GM12878 (cell line): Measurements from ENCODE around the gene CYP26B1. TPM values are rescaled to one million over a fixed set of nuclear protein-coding genes. Genes with fewer than 3 reads are reported as not detected.

Experiments
- ATAC-seq: fragments of 200-7000 bp; cut with Tn5 transposase; 3 replicates; pipeline ENCODE4 v1.9.1; 2020; ENCODE audit warnings: mild to moderate bottlenecking, moderate library complexity
- BruUV-seq: library from RNA; stranded (reverse); fragments of 400-500 nt; replicated peaks from 2 replicates; lab custom pipeline; 2021; lab: Mats Ljungman, UMichigan
- CTCF ChIA-PET: fragments of 300-600 bp; sonication (Branson Sonifier 250); formaldehyde crosslinking; extraction: SDS; loops from one replicate; lab custom pipeline; 2021; ENCODE audit warnings: inconsistent platforms; lab: Yijun Ruan, JAX
- POLR2A ChIA-PET: fragments of 350-600 bp; formaldehyde crosslinking; extraction: SDS; loops from one replicate; lab custom pipeline; 2021; ENCODE audit warnings: inconsistent platforms; lab: Charles Lee
- RAD21 ChIA-PET: fragments of 300-600 bp; sonication (Branson Sonifier 250); formaldehyde crosslinking; loops from one replicate; lab custom pipeline; 2023; ENCODE audit warnings: antibody characterized with exemption; ENCODE audit not compliant: unreplicated experiment; lab: Charles Lee
- SMC1A ChIA-PET: fragments of 300-600 bp; sonication (Branson Sonifier 250); formaldehyde crosslinking; loops from one replicate; lab custom pipeline; 2023; ENCODE audit not compliant: unreplicated experiment, uncharacterized antibody; lab: Charles Lee
- DNase-seq: peaks from one replicate; pipeline ENCODE4 v3.0.0-alpha.2; 2011; ENCODE audit warnings: low read depth, low spot score
- FAIRE-seq: peaks from 3 replicates; lab custom pipeline; 2011; peaks lifted over from hg19 to GRCh38; lab: Jason Lieb, UNC
- H2AFZ ChIP-seq: 2 replicates; pipeline ENCODE4 v1.6.0; 2011; ENCODE audit warnings: low read depth, low read length, control low read depth; ENCODE audit not compliant: control insufficient read depth
- H3K27ac ChIP-seq: 2 replicates; pipeline ENCODE4 v1.5.1; 2011; ENCODE audit warnings: control low read depth; ENCODE audit not compliant: control insufficient read depth, insufficient read depth
- H3K27me3 ChIP-seq, 2 experiments: replicated peaks in 1 of 2; 2 replicates each; pipeline versions ENCODE4 v1.6.0 to v1.6.1; 2011; ENCODE audit warnings: low read length in 1 of 2; ENCODE audit not compliant: control insufficient read depth in 2 of 2, insufficient read depth in 2 of 2
- H3K36me3 ChIP-seq, 2 experiments: 2 replicates each; pipeline ENCODE4 v1.5.1; 2011; ENCODE audit warnings: low read length in 1 of 2; ENCODE audit not compliant: control insufficient read depth in 2 of 2, insufficient read depth in 2 of 2
- H3K4me1 ChIP-seq: 2 replicates; pipeline ENCODE4 v1.6.1; 2011; ENCODE audit warnings: mild to moderate bottlenecking, low read length, moderate library complexity, mixed read lengths; ENCODE audit not compliant: control insufficient read depth, insufficient read depth
- H3K4me2 ChIP-seq: 2 replicates; pipeline ENCODE4 v1.6.0; 2011; ENCODE audit warnings: control low read depth; ENCODE audit not compliant: control insufficient read depth, insufficient read depth
- H3K4me3 ChIP-seq: fragments of 200-600 bp; sonication (generic); 2 replicates; pipeline ENCODE4 v1.5.1; 2016
- H3K79me2 ChIP-seq: 2 replicates; pipeline ENCODE4 v1.6.0; 2011; ENCODE audit warnings: low read length; ENCODE audit not compliant: control insufficient read depth, insufficient read depth
- H3K9ac ChIP-seq: 2 replicates; pipeline ENCODE4 v1.8.0; 2011; ENCODE audit warnings: low read length, control low read depth, mixed read lengths; ENCODE audit not compliant: control insufficient read depth, insufficient read depth
- H3K9me3 ChIP-seq: replicated peaks from 3 replicates; pipeline ENCODE4 v1.5.1; 2011; ENCODE audit warnings: mild to moderate bottlenecking, low read length; ENCODE audit not compliant: control insufficient read depth, insufficient read depth
- H4K20me1 ChIP-seq: 2 replicates; pipeline ENCODE4 v1.6.0; 2011; ENCODE audit not compliant: control insufficient read depth, insufficient read depth
- CEBPZ ChIP-seq: fragments of 150-350 bp; IDR thresholded peaks from 2 replicates; pipeline ENCODE4 v1.6.1; 2016; ENCODE audit warnings: low read depth, low read length
- CHD2 ChIP-seq: IDR thresholded peaks from 2 replicates; pipeline ENCODE4 v1.6.1; 2011; ENCODE audit warnings: low read depth, low read length, improper control_type of control experiment, borderline replicate concordance
- CHD4 ChIP-seq: fragments of 200-600 bp; sonication (generic); IDR thresholded peaks from 2 replicates; pipeline ENCODE4 v1.6.1; 2016; ENCODE audit warnings: mild to moderate bottlenecking
- ETV6 ChIP-seq, 2 experiments: fragments of 450-650 bp in 1 of 2; IDR thresholded peaks in 1 of 2; conservative IDR thresholded peaks in 1 of 2; 2 replicates each; pipeline ENCODE4 v1.6.1; 2014; ENCODE audit warnings: antibody characterized with exemption in 1 of 2, borderline replicate concordance in 1 of 2, low read depth in 1 of 2, mild to moderate bottlenecking in 1 of 2, moderate library complexity in 1 of 2
- FOXM1 ChIP-seq: IDR thresholded peaks from 2 replicates; pipeline ENCODE4 v1.6.1; 2012; ENCODE audit warnings: low read depth, mild to moderate bottlenecking, inconsistent platforms, low read length, moderate library complexity
- GATAD2B ChIP-seq: fragments of 450-650 bp; conservative IDR thresholded peaks from 2 replicates; pipeline ENCODE4 v1.6.1; 2017; ENCODE audit warnings: low read depth, mild to moderate bottlenecking, moderate library complexity
- JUNB ChIP-seq: IDR thresholded peaks from 2 replicates; pipeline ENCODE4 v1.6.1; 2016; ENCODE audit warnings: antibody characterized with exemption, mild to moderate bottlenecking
- KLF5 ChIP-seq: fragments of 450-650 bp; IDR thresholded peaks from 2 replicates; pipeline ENCODE4 v1.6.1; 2014; ENCODE audit warnings: mild to moderate bottlenecking; ENCODE audit not compliant: partially characterized antibody
- MTA2 ChIP-seq: fragments of 450-650 bp; IDR thresholded peaks from 2 replicates; pipeline ENCODE4 v1.6.1; 2016; ENCODE audit warnings: low read depth, mild to moderate bottlenecking, moderate library complexity
- MXI1 ChIP-seq: fragments of 150-350 bp; IDR thresholded peaks from 2 replicates; pipeline ENCODE4 v1.6.1; 2011; ENCODE audit warnings: low read depth, mild to moderate bottlenecking, inconsistent platforms, low read length, improper control_type of control experiment
- NFXL1 ChIP-seq: fragments of 450-650 bp; IDR thresholded peaks from 2 replicates; pipeline ENCODE4 v1.6.1; 2017; ENCODE audit warnings: antibody characterized with exemption, mild to moderate bottlenecking, borderline replicate concordance
- NFYA ChIP-seq: IDR thresholded peaks from 2 replicates; pipeline ENCODE4 v1.6.1; 2011; ENCODE audit warnings: low read depth, mild to moderate bottlenecking, low read length, improper control_type of control experiment, borderline replicate concordance
- POLR2A ChIP-seq: IDR thresholded peaks from 2 replicates; pipeline ENCODE4 v1.6.1; 2011; ENCODE audit warnings: low read depth, mild to moderate bottlenecking, low read length
- RAD51 ChIP-seq: fragments of 450-650 bp; IDR thresholded peaks from 2 replicates; pipeline ENCODE4 v1.6.1; 2016; ENCODE audit warnings: moderate library complexity, mild to moderate bottlenecking, inconsistent platforms
- RELB ChIP-seq: fragments of 450-650 bp; IDR thresholded peaks from 2 replicates; pipeline ENCODE4 v1.6.1; 2017; ENCODE audit warnings: low read depth, mild to moderate bottlenecking, moderate library complexity
- RFX5 ChIP-seq: IDR thresholded peaks from 2 replicates; pipeline ENCODE4 v1.6.1; 2011; ENCODE audit warnings: low read depth, low read length, improper control_type of control experiment
- SMC3 ChIP-seq: IDR thresholded peaks from 2 replicates; pipeline ENCODE4 v1.6.1; 2011; ENCODE audit warnings: low read length, improper control_type of control experiment, borderline replicate concordance
- SUZ12 ChIP-seq: fragments of 200-600 bp; sonication (generic); IDR thresholded peaks from one replicate; pipeline ENCODE4 v1.6.1; 2018; ENCODE audit warnings: antibody characterized with exemption, mild to moderate bottlenecking; ENCODE audit not compliant: unreplicated experiment
- ZNF24 ChIP-seq: fragments of 450-650 bp; IDR thresholded peaks from 2 replicates; pipeline ENCODE4 v1.6.1; 2017; ENCODE audit warnings: antibody characterized with exemption, mild to moderate bottlenecking
- ZNF384 ChIP-seq: IDR thresholded peaks from 2 replicates; pipeline ENCODE4 v1.6.1; 2012; ENCODE audit warnings: low read depth, mild to moderate bottlenecking, low read length, improper control_type of control experiment, borderline replicate concordance
- WGBS: methylation state at CpG from one replicate; pipeline ENCODE4 v1.1.6; 2016; ENCODE audit warnings: low lambda C conversion rate; ENCODE audit not compliant: insufficient replicate concordance, insufficient coverage; ENCODE audit errors: missing lambda C conversion rate; 5-methylcytosine and 5-hydroxymethylcytosine counted together
- in situ Hi-C: fragments of 300-500 bp; cut with MboI; formaldehyde crosslinking; loops from 9 replicates; pipeline ENCODE4 v1.14.3; 2018; ENCODE audit warnings: mixed read lengths
- intact Hi-C: fragments of 100-400 bp; cut with micrococcal nuclease; formaldehyde crosslinking; loops from one replicate; pipeline ENCODE4 v1.14.2; 2022; ENCODE audit not compliant: unreplicated experiment
- polyA plus RNA-seq, 11 experiments: library from polyadenylated mRNA; depleted of rRNA in 4 of 11; unstranded in 6 of 11; stranded (reverse) in 5 of 11; fragments of >200 nt; fragmentation: Nextera tagmentation in 4 of 11; fragmentation: Illumina TruSeq in 1 of 11; extraction: Ambion mirVana in 4 of 11; extraction: Trizol in 1 of 11; gene quantifications; 1 replicate in 1 of 11; 2 replicates in 10 of 11; pipeline versions ENCODE4 v1.2.1 to v1.2.3, GENCODE V29; 2011 to 2016; ENCODE audit warnings: inconsistent platforms in 2 of 11, missing spikeins in 2 of 11, low read depth in 1 of 11
- total RNA-seq, 4 experiments: library from RNA; depleted of rRNA in 3 of 4; stranded (reverse); fragments of >200 nt in 3 of 4; fragmentation: Illumina TruSeq in 1 of 4; extraction: Trizol in 1 of 4; gene quantifications; 2 replicates each; pipeline versions ENCODE4 v1.2.1 to v1.2.3, GENCODE V29; 2013 to 2021

CYP26B1 gene
- total and polyA plus RNA-seq, 10 of the 15 experiments (the other 5 are each of a cell fraction or from before 2014, with no cell fraction given) = not detected

- TF ChIP-seq JUNB (no peak), SUZ12 (no peak), RFX5 (no peak), GATAD2B (no peak), NFXL1 (no peak), MXI1 (no peak), ZNF24 (no peak), ETV6 (conservative IDR thresholded peaks at IDR 0.05 in 1 of 2, IDR thresholded peaks at IDR 0.05 in 1 of 2; ENCODE audit: borderline replicate concordance in 1 of 2, low read depth in 1 of 2) (no peak), RAD51 (no peak), MTA2 (no peak), ZNF384 (no peak), KLF5 (no peak), SMC3 (no peak), CHD2 (no peak), NFYA (no peak), FOXM1 (no peak), RELB (no peak), CEBPZ (no peak), CHD4 (no peak), POLR2A (no peak)
- intact Hi-C loops (loop anchor here (1.0 to 5.0 kb wide), 5 partner anchors 225 to 617 kb away; no protein-coding TSS in a partner anchor), in situ Hi-C loops (loop anchor here (5.0 to 25.0 kb wide), 2 partner anchors 602 to 862 kb away; no protein-coding TSS in a partner anchor)
- no peak for DNase-seq
- SMC1A ChIA-PET = interaction anchor here (0.9 to 2.3 kb wide), 2 partner anchors 226 to 430 kb away, joined by 4 to 13 read pairs; no protein-coding TSS in a partner anchor
- 47% methylated on average over 45 of the region's 45 CpGs for WGBS
- Histone ChIP-seq H3K36me3 (no peaks in the 10 kb centered on the region), H3K27ac (no peak overlapping the region), H3K9ac (no peak overlapping the region), H3K79me2 (no peaks in the 10 kb centered on the region), H3K9me3 (no peaks in the 10 kb centered on the region; the same call in 2 of the 3 replicates), H3K4me3 (no peak overlapping the region), H3K4me1 (no peaks in the 10 kb centered on the region), H3K27me3 (peaks cover 14 to 16% of the 10 kb centered on the region in 2 experiments; a peak in 3 of 4 replicates), H4K20me1 (no peaks in the 10 kb centered on the region), H2AFZ (no peak overlapping the region), H3K4me2 (no peak overlapping the region)
- FAIRE-seq = no peak
- POLR2A ChIA-PET = no interaction called here
- RAD21 ChIA-PET = interaction anchor here (0.7 to 1.1 kb wide), 4 partner anchors 9 to 604 kb away, joined by 3 to 10 read pairs (median 4); no protein-coding TSS in a partner anchor
- no TSS peak for BruUV-seq
- no peak for ATAC-seq
- CTCF ChIA-PET = interaction anchor here (0.8 to 3.6 kb wide), 7 partner anchors 9 to 620 kb away, joined by 3 to 28 read pairs (median 4); no protein-coding TSS in a partner anchor
Observed at GRCh38 chr2:72149556-72150156, 2.0 kb upstream of the CYP26B1 start.
